ENCODE data around the gene PLLP. TPM values are rescaled to one million over a fixed set of nuclear protein-coding genes. Genes with fewer than 3 reads are reported as not detected.

PLLP gene
- total RNA-seq (2014; rRNA removed; shearing (Covaris generic)): 0.58 and 2.1 TPM in 2 replicates
- polyA plus RNA-seq (2014; cell fraction: nucleus; rRNA removed): 0.96 and 0.98 TPM in 2 replicates

GRCh38 chr16:57284209-57284951 is at the start of gene PLLP:
Gene PLLP (minus strand): TSS chr16:57284672. CDS start chr16:57284540, 132 bp downstream.
- peak; percentile 25 for DNase-seq (ENCODE audit: extremely low read depth, low read depth)

GRCh38 chr16:57333402-57333801 is 48.9 kb upstream of the PLLP start:
- DNase-seq (ENCODE audit: extremely low read depth, low read depth): no peak

GRCh38 chr16:57331355-57331754 is 46.9 kb upstream of the PLLP start:
- DNase-seq (ENCODE audit: extremely low read depth, low read depth): no peak

- DNase-seq (ENCODE audit: extremely low read depth, low read depth): no peak
Measured at GRCh38 chr16:57329718-57330327, 45.4 kb upstream of the PLLP start.

- DNase-seq (ENCODE audit: extremely low read depth, low read depth): no peak
Measured at GRCh38 chr16:57325458-57325857, 41.0 kb upstream of the PLLP start.

- DNase-seq (ENCODE audit: extremely low read depth, low read depth): no peak
Measured at GRCh38 chr16:57324749-57325148, 40.3 kb upstream of the PLLP start.

- no peak for DNase-seq (ENCODE audit: extremely low read depth, low read depth)
Measured at GRCh38 chr16:57319646-57320045, 35.2 kb upstream of the PLLP start.

- no peak for DNase-seq (ENCODE audit: extremely low read depth, low read depth)
Measured at GRCh38 chr16:57318240-57318970, 33.9 kb upstream of the PLLP start.

- DNase-seq (ENCODE audit: extremely low read depth, low read depth): peak; percentile 70
Measured at GRCh38 chr16:57316390-57317017, 32.0 kb upstream of the PLLP start.

- DNase-seq (ENCODE audit: extremely low read depth, low read depth): no peak
Measured at GRCh38 chr16:57315416-57315815, 30.9 kb upstream of the PLLP start.

- no peak for DNase-seq (ENCODE audit: extremely low read depth, low read depth)
Measured at GRCh38 chr16:57314161-57314785, 29.8 kb upstream of the PLLP start.

GRCh38 chr16:57313509-57313908 is 29.0 kb upstream of the PLLP start:
- no peak for DNase-seq (ENCODE audit: extremely low read depth, low read depth)

GRCh38 chr16:57310801-57311200 is 26.3 kb upstream of the PLLP start:
- no peak for DNase-seq (ENCODE audit: extremely low read depth, low read depth)

- DNase-seq (ENCODE audit: extremely low read depth, low read depth): no peak
Measured at GRCh38 chr16:57308041-57308440, 23.6 kb upstream of the PLLP start.

- no peak for DNase-seq (ENCODE audit: extremely low read depth, low read depth)
Measured at GRCh38 chr16:57307365-57307764, 22.9 kb upstream of the PLLP start.

- DNase-seq (ENCODE audit: extremely low read depth, low read depth): no peak
Measured at GRCh38 chr16:57306676-57307341, 22.3 kb upstream of the PLLP start.

GRCh38 chr16:57305159-57305811 is 20.8 kb upstream of the PLLP start:
- no peak for DNase-seq (ENCODE audit: extremely low read depth, low read depth)

- no peak for DNase-seq (ENCODE audit: extremely low read depth, low read depth)
Measured at GRCh38 chr16:57304169-57305061, 19.9 kb upstream of the PLLP start.

GRCh38 chr16:57303910-57304168 is 19.4 kb upstream of the PLLP start:
- DNase-seq (ENCODE audit: extremely low read depth, low read depth): no peak

All from NCI-H460 (cell line).